ENCODE results near the gene HPF1. TPM values are rescaled to one million over a fixed set of nuclear protein-coding genes. Genes with fewer than 3 reads are reported as not detected.

Gene HPF1
- total and polyA plus RNA-seq, 2 of the 8 experiments (the other 6 are each of a cell fraction or from before 2014, with no cell fraction given): 14.1 to 32.5 TPM

- TF ChIP-seq BCL11A (IDR thresholded peaks at IDR 0.05; ENCODE audit: low read depth in 2 of 2, low read length in 2 of 2): no peak
- no peak for TF ChIP-seq SP1 (IDR thresholded peaks at IDR 0.05; ENCODE audit: low read depth, low read length)
- no peak for TF ChIP-seq TAF7 (optimal IDR thresholded peaks at IDR 0.05; ENCODE audit: borderline replicate concordance, low read depth, low read length)
- no peak for TF ChIP-seq NRF1 (IDR thresholded peaks at IDR 0.05; ENCODE audit: low read depth, low read length)
- no peak for TF ChIP-seq CHD1 (IDR thresholded peaks at IDR 0.05; ENCODE audit: low read depth, low read length)
- no peak for TF ChIP-seq ATF2 (IDR thresholded peaks at IDR 0.05; ENCODE audit: low read length)
- TF ChIP-seq HDAC2 (IDR thresholded peaks at IDR 0.05; ENCODE audit: borderline replicate concordance in 1 of 2, low read depth in 2 of 2, low read length in 2 of 2): no peak
Measured at GRCh38 chr4:169765835-169766234, 8.1 kb upstream of the HPF1 start (continued).
